SH-SY5Y (cell line): ENCODE measurements around the gene ACTG2.

ENCODE experiments used
- GATA2 ChIP-seq: IDR thresholded peaks from 2 replicates; pipeline ENCODE4 v1.6.1; 2011; ENCODE audit warnings: mild to moderate bottlenecking, low read depth, low read length
- GATA3 ChIP-seq: IDR thresholded peaks from 2 replicates; pipeline ENCODE4 v1.6.1; 2011; ENCODE audit warnings: low read depth, mild to moderate bottlenecking, low read length, moderate library complexity

DNA sequence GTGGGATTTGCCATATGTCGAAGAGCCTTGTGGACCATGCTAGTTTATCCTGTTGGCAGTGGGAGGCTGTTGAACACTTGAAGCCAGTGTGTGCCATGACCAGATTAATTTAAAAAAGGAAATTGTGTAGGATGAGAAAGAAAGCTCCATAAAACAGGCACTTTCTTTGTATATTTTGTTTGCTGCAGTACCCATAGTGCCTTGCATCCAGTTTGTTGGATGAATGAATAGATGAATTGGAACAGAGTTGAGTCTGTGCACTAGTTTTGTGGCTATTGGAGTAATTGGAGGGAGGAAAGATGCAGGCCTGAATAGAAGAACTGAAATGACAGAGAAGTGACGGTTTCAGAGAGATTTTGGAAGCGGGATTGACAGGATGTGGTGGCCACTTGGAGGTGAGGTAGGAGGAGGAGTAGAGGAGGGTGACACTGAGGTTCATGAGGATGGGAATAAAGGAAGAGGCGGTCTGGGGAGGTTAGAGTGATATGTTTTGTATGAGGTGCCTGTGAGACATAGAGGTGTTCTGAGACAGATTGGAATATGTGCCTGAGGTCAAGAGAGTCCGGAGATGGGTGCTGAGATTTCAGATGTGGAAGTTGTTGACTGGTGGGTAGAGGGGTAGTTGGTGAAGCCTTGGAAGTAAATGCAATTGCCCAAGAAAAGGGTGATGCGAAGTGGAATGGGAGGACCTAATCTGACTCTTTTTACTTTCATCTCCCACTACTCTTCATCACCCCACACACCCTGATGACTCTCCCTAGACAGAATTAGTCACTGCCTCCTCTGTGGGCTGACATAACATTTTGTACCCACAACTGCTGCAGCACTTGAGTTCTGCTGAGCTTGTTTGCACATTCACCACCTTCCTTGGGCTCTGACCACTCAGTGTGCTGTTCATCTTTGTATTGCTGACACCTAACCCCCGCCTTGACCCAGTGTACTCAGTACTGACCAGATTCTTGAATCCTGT is 39.0 kb downstream of the ACTG2 start:
- TF ChIP-seq GATA3 (no peak), GATA2 (no peak)
